Activated CD4-positive, alpha-beta T cell treated with anti-CD3 and anti-CD28 coated beads, Interleukin-2, Interleukin-6, amounts not matched to agents 100 ng/mL and 50 ng/mL, durations not matched to agents 16 hours and 8 hours (primary cell): ENCODE results near the gene RNF224.

Experiments
- DNase-seq: peaks from one replicate; pipeline ENCODE4 v3.0.0-alpha.2; 2020

Gene RNF224

GRCh38 chr9:137275588-137276472, 48.5 kb downstream of the RNF224 start:
- no peak for DNase-seq

- no peak for DNase-seq
Observed at GRCh38 chr9:137276473-137277328, 49.4 kb downstream of the RNF224 start.

- peak; percentile 66 for DNase-seq
Observed at GRCh38 chr9:137277329-137278041, 50.2 kb downstream of the RNF224 start, which contains the start of gene TOR4A. Gene TOR4A (plus strand): TSS chr9:137277726. CDS start chr9:137278690, 964 bp downstream.

GRCh38 chr9:137278061-137278701, 50.9 kb downstream of the RNF224 start:
- DNase-seq: no peak
